LNCAP (cell line): Measurements from ENCODE around the gene CAMK2A.

Experiments
- CTCF ChIP-seq: fragments of 450-650 bp; IDR thresholded peaks from 2 replicates; pipeline ENCODE4 v1.5.1; 2017; ENCODE audit warnings: mild to moderate bottlenecking

The CAMK2A gene

GRCh38 chr5:150234576-150235499, 54.7 kb downstream of the CAMK2A start:
- no peak for TF ChIP-seq CTCF

- TF ChIP-seq CTCF: no peak
Observed at GRCh38 chr5:150230842-150231241, 58.7 kb downstream of the CAMK2A start.

- TF ChIP-seq CTCF: no peak
Observed at GRCh38 chr5:150229571-150229970, 60.0 kb downstream of the CAMK2A start.

- TF ChIP-seq CTCF: no peak
Observed at GRCh38 chr5:150227606-150228273, 61.8 kb downstream of the CAMK2A start.

- TF ChIP-seq CTCF: no peak
Observed at GRCh38 chr5:150227036-150227435, 62.5 kb downstream of the CAMK2A start.

- no peak for TF ChIP-seq CTCF
Observed at GRCh38 chr5:150224483-150225027, 65.0 kb downstream of the CAMK2A start.

GRCh38 chr5:150223474-150223873, 66.1 kb downstream of the CAMK2A start:
- no peak for TF ChIP-seq CTCF
